ENCODE results near the gene LPP.

- TF ChIP-seq CTCF (IDR thresholded peaks at IDR 0.05; ENCODE audit: low read depth, low read length, poor library complexity, severe bottlenecking) (no peak), EZH2phosphoT487 (IDR thresholded peaks at IDR 0.05; ENCODE audit: borderline replicate concordance, low read length) (no peak)
Measured at GRCh38 chr3:188217726-188218125, 63.8 kb downstream of the LPP start.
